Erythroblast (primary cell): Measurements from ENCODE around the gene CMTM7.
"Not testable (repeated sequence)": the region's sequence is repeated elsewhere in the genome, so short reads cannot be mapped to it uniquely, and the experiment has no call there.

Experiments used
- GATA1 ChIP-seq: IDR thresholded peaks from 2 replicates; pipeline ENCODE4 v1.6.1; 2011; ENCODE audit warnings: low read depth, mild to moderate bottlenecking, control low read depth, low read length, moderate library complexity
- POLR2A ChIP-seq: IDR thresholded peaks from 2 replicates; pipeline ENCODE4 v1.6.1; 2011; ENCODE audit warnings: mild to moderate bottlenecking, low read length

- not testable (repeated sequence) for TF ChIP-seq POLR2A, GATA1
Observed at GRCh38 chr3:32464726-32465125, 73.1 kb downstream of the CMTM7 start.
